IMR-90 (cell line): ENCODE data around the gene MATN3. TPM values are rescaled to one million over a fixed set of nuclear protein-coding genes. Genes with fewer than 3 reads are reported as not detected.

Experiments
- ATAC-seq: fragments of 200-7000 bp; cut with Tn5 transposase; 2 replicates; pipeline ENCODE4 v1.9.1; 2020; ENCODE audit warnings: low read depth, mild to moderate bottlenecking, moderate library complexity
- BruUV-seq: library from RNA; stranded (reverse); fragments of 400-500 nt; replicated peaks from 2 replicates; lab custom pipeline; 2021; lab: Mats Ljungman, UMichigan
- CTCF ChIA-PET: fragments of 300-600 bp; formaldehyde crosslinking; extraction: SDS; loops from one replicate; lab custom pipeline; 2021; ENCODE audit warnings: antibody characterized with exemption; lab: Yijun Ruan, JAX
- POLR2A ChIA-PET: fragments of 300-600 bp; sonication (Branson Sonifier 250); formaldehyde crosslinking; loops from one replicate; lab custom pipeline; 2022; ENCODE audit warnings: antibody characterized with exemption; ENCODE audit not compliant: unreplicated experiment; lab: Charles Lee
- DNase-seq: peaks from one replicate; pipeline ENCODE4 v3.0.0; 2013
- H2AFZ ChIP-seq: replicated peaks from 2 replicates; pipeline ENCODE3; 2013; ENCODE audit warnings: low read length, mild to moderate bottlenecking; ENCODE audit not compliant: poor library complexity
- H2AK5ac ChIP-seq: 2 replicates; pipeline ENCODE4 v1.6.1; 2013; ENCODE audit warnings: low read depth, low read length, inconsistent platforms
- H2AK9ac ChIP-seq: replicated peaks from 2 replicates; pipeline ENCODE3; 2013; ENCODE audit warnings: mild to moderate bottlenecking, low read depth, low read length, moderate library complexity; ENCODE audit not compliant: poor library complexity
- H2BK120ac ChIP-seq: 2 replicates; pipeline ENCODE4 v1.6.1; 2013; ENCODE audit warnings: low read depth, low read length, inconsistent platforms
- H2BK15ac ChIP-seq: 3 replicates; pipeline ENCODE4 v1.6.1; 2013; ENCODE audit warnings: low read depth, low read length, inconsistent platforms
- H2BK20ac ChIP-seq: 2 replicates; pipeline ENCODE4 v1.6.1; 2013; ENCODE audit warnings: low read depth, mild to moderate bottlenecking, inconsistent platforms, low read length, moderate library complexity
- H2BK5ac ChIP-seq: 2 replicates; pipeline ENCODE4 v1.6.1; 2013; ENCODE audit warnings: mild to moderate bottlenecking, low read depth, low read length, inconsistent platforms; ENCODE audit not compliant: poor library complexity, severe bottlenecking
- H3K14ac ChIP-seq: replicated peaks from 2 replicates; pipeline ENCODE4 v1.6.1; 2013; ENCODE audit warnings: low read depth, low read length, inconsistent platforms
- H3K18ac ChIP-seq: 2 replicates; pipeline ENCODE4 v1.6.1; 2013; ENCODE audit warnings: low read depth, low read length, control low read depth
- H3K23ac ChIP-seq: 2 replicates; pipeline ENCODE4 v1.6.1; 2013; ENCODE audit warnings: low read depth, low read length, inconsistent platforms
- H3K27ac ChIP-seq: 2 replicates; pipeline ENCODE4 v1.5.1; 2013; ENCODE audit warnings: mild to moderate bottlenecking, control low read depth, low read length; ENCODE audit not compliant: insufficient read depth
- H3K27me3 ChIP-seq: 2 replicates; pipeline ENCODE4 v1.6.1; 2013; ENCODE audit warnings: low read length; ENCODE audit not compliant: control insufficient read depth, insufficient read depth
- H3K36me3 ChIP-seq: 2 replicates; pipeline ENCODE4 v1.6.1; 2013; ENCODE audit warnings: low read length, mixed read lengths; ENCODE audit not compliant: control insufficient read depth, insufficient read depth
- H3K4ac ChIP-seq: 2 replicates; pipeline ENCODE4 v1.6.1; 2013; ENCODE audit warnings: low read depth, low read length, inconsistent platforms
- H3K4me1 ChIP-seq: 2 replicates; pipeline ENCODE4 v1.6.1; 2013; ENCODE audit warnings: low read length, mixed read lengths; ENCODE audit not compliant: control insufficient read depth, insufficient read depth
- H3K4me2 ChIP-seq: 2 replicates; pipeline ENCODE4 v1.6.1; 2013; ENCODE audit warnings: low read depth, mild to moderate bottlenecking, control low read depth, low read length, moderate library complexity
- H3K4me3 ChIP-seq: 2 replicates; pipeline ENCODE4 v1.5.1; 2013; ENCODE audit warnings: low read depth, mild to moderate bottlenecking, control low read depth, low read length, moderate library complexity; ENCODE audit not compliant: insufficient read depth
- H3K56ac ChIP-seq: 2 replicates; pipeline ENCODE4 v1.6.1; 2013; ENCODE audit warnings: low read length, inconsistent platforms; ENCODE audit not compliant: insufficient read depth; ENCODE audit errors: extremely low read depth
- H3K79me1 ChIP-seq, 2 experiments: 2 replicates each; pipeline ENCODE4 v1.6.1; 2013; ENCODE audit warnings: low read length in 2 of 2, inconsistent platforms in 1 of 2, low read depth in 1 of 2
- H3K9ac ChIP-seq: 2 replicates; pipeline ENCODE4 v1.6.1; 2013; ENCODE audit warnings: low read depth, low read length, control low read depth
- H3K9me1 ChIP-seq: 2 replicates; pipeline ENCODE4 v1.6.1; 2013; ENCODE audit warnings: low read length, inconsistent platforms; ENCODE audit not compliant: insufficient read depth
- H3K9me3 ChIP-seq: 2 replicates; pipeline ENCODE4 v1.6.1; 2013; ENCODE audit warnings: low read length; ENCODE audit not compliant: control insufficient read depth, insufficient read depth
- H4K20me1 ChIP-seq: 2 replicates; pipeline ENCODE4 v1.6.1; 2013; ENCODE audit warnings: low read length, inconsistent platforms; ENCODE audit not compliant: insufficient read depth
- H4K5ac ChIP-seq: 2 replicates; pipeline ENCODE4 v1.6.1; 2013; ENCODE audit warnings: mild to moderate bottlenecking, low read depth, low read length, control low read depth
- H4K8ac ChIP-seq, 2 experiments: 2 replicates each; pipeline ENCODE4 v1.6.1; 2013; ENCODE audit warnings: low read depth in 2 of 2, low read length in 2 of 2, control low read depth in 1 of 2, inconsistent platforms in 1 of 2
- H4K91ac ChIP-seq: 2 replicates; pipeline ENCODE4 v1.6.1; 2013; ENCODE audit warnings: low read depth, low read length, inconsistent platforms; ENCODE audit not compliant: insufficient read depth
- BHLHE40 ChIP-seq: fragments of 150-350 bp; IDR thresholded peaks from 2 replicates; pipeline ENCODE4 v1.6.1; 2016; ENCODE audit warnings: mild to moderate bottlenecking, low read depth, low read length
- CEBPB ChIP-seq: IDR thresholded peaks from 2 replicates; pipeline ENCODE4 v1.6.1; 2012; ENCODE audit warnings: low read depth, low read length, improper control_type of control experiment
- CHD1 ChIP-seq: IDR thresholded peaks from 2 replicates; pipeline ENCODE4 v1.6.1; 2012; ENCODE audit warnings: low read depth, low read length, improper control_type of control experiment
- FOS ChIP-seq: fragments of 150-350 bp; IDR thresholded peaks from 2 replicates; pipeline ENCODE4 v1.6.1; 2016; ENCODE audit warnings: low read depth, low read length
- MAFK ChIP-seq: IDR thresholded peaks from 2 replicates; pipeline ENCODE4 v1.6.1; 2012; ENCODE audit warnings: low read depth, low read length, improper control_type of control experiment
- MAZ ChIP-seq: IDR thresholded peaks from 2 replicates; pipeline ENCODE4 v1.6.1; 2012; ENCODE audit warnings: low read depth, mild to moderate bottlenecking, low read length, improper control_type of control experiment, moderate library complexity, borderline replicate concordance
- MXI1 ChIP-seq: IDR thresholded peaks from 2 replicates; pipeline ENCODE4 v1.6.1; 2012; ENCODE audit warnings: low read depth, mild to moderate bottlenecking, low read length, moderate library complexity, borderline replicate concordance
- NFE2L2 ChIP-seq: fragments of 150-350 bp; IDR thresholded peaks from 2 replicates; pipeline ENCODE4 v1.6.1; 2016; ENCODE audit warnings: low read depth, mild to moderate bottlenecking, low read length
- POLR2A ChIP-seq: IDR thresholded peaks from 2 replicates; pipeline ENCODE4 v1.6.1; 2012; ENCODE audit warnings: mild to moderate bottlenecking, low read depth, low read length
- RAD21 ChIP-seq: IDR thresholded peaks from 2 replicates; pipeline ENCODE4 v1.6.1; 2012; ENCODE audit warnings: low read length, improper control_type of control experiment
- RCOR1 ChIP-seq: IDR thresholded peaks from 2 replicates; pipeline ENCODE4 v1.6.1; 2012; ENCODE audit warnings: mild to moderate bottlenecking, low read length, improper control_type of control experiment; ENCODE audit not compliant: insufficient replicate concordance
- RFX5 ChIP-seq: IDR thresholded peaks from 2 replicates; pipeline ENCODE4 v1.8.0; 2012; ENCODE audit warnings: low read depth, mild to moderate bottlenecking, low read length, moderate library complexity
- SMC3 ChIP-seq: fragments of 150-350 bp; IDR thresholded peaks from 2 replicates; pipeline ENCODE4 v1.6.1; 2016; ENCODE audit warnings: low read depth, mild to moderate bottlenecking, antibody characterized with exemption, low read length, moderate library complexity
- WGBS, 2 experiments: methylation state at CpG; one replicate each; pipeline versions ENCODE4 v1.1.5 to v1.1.7; 2013; ENCODE audit warnings: missing lambda C conversion rate in 2 of 2; ENCODE audit not compliant: insufficient read length in 1 of 2; ENCODE audit errors: extremely low coverage in 2 of 2; 5-methylcytosine and 5-hydroxymethylcytosine counted together
- dilution Hi-C: fragments of 300-500 bp; cut with HindIII; formaldehyde crosslinking; loops from one replicate; pipeline ENCODE4 v1.14.3; 2018; ENCODE audit warnings: low sequenced_read_pairs; ENCODE audit not compliant: unreplicated experiment
- in situ Hi-C: fragments of 300-500 bp; cut with MboI; formaldehyde crosslinking; loops from 3 replicates; pipeline ENCODE4 v1.14.3; 2019; ENCODE audit warnings: low sequenced_read_pairs, inconsistent platforms, mixed read lengths
- intact Hi-C: fragments of 100-400 bp; cut with micrococcal nuclease; formaldehyde crosslinking; loops from 2 replicates; pipeline ENCODE4 v1.10.0; 2022
- polyA plus RNA-seq, 3 experiments: library from polyadenylated mRNA; depleted of rRNA; stranded (reverse); fragments of >200 nt; gene quantifications; 2 replicates each; pipeline ENCODE4 v1.2.3, GENCODE V29; 2012; ENCODE audit warnings: low replicate concordance in 1 of 3
- total RNA-seq: library from RNA; depleted of rRNA; stranded (reverse); fragments of >200 nt; gene quantifications from 2 replicates; pipeline ENCODE4 v1.2.3, GENCODE V29; 2012
- TF ChIP-seq, protein P1 (sequence below): fragments of 150-350 bp; IDR thresholded peaks from 2 replicates; pipeline ENCODE4 v1.6.1; 2016; ENCODE audit warnings: low read depth, mild to moderate bottlenecking, low read length, moderate library complexity, borderline replicate concordance
- TF ChIP-seq, protein P2 (sequence below): fragments of 150-350 bp; IDR thresholded peaks from 2 replicates; pipeline ENCODE4 v1.6.1; 2017; ENCODE audit warnings: mild to moderate bottlenecking, antibody characterized with exemption, low read length, low read depth
- TF ChIP-seq, protein P3 (sequence below): conservative IDR thresholded peaks from 2 replicates; pipeline ENCODE4 v1.5.1; 2012; ENCODE audit warnings: mild to moderate bottlenecking, low read depth, low read length, improper control_type of control experiment

MATN3 gene
- total and polyA plus RNA-seq, 2 of the 4 experiments (the other 2 are of a cell fraction): 0.90 to 3.0 TPM

DNA sequence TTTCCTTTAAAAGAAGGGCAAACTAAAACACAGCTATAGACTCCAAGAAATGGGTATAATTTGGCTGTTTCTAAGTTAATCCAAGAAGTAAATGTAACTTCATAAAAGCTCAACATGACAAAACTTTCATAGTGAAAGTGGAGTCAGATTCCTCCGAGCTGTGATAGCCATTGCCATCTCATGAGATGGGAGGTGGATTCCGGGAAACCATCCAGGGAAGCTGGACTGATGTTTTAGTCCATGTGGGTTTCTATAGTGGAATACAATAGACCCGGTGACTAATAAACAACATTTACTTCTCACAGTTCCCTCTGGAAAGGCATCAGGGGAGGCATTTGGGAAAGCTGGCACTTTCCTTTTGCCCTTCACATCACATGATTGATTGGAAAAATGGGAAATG is 49.0 kb upstream of the MATN3 start:
- Histone ChIP-seq H4K20me1 (peaks cover 4% of the 10 kb centered on the region), H2AK9ac (no peak overlapping the region), H2AFZ (peak overlapping the region; percentile 38), H2BK20ac (peak overlapping the region; percentile 52), H3K9ac (no peak overlapping the region), H4K8ac (peak overlapping the region; percentile 3 to 56; a peak in 2 of 4 replicates), H3K23ac (peak overlapping the region; percentile 23; the same call in 1 of the 2 replicates), H2AK5ac (peak overlapping the region; percentile 87), H3K4me2 (peak overlapping the region; percentile 16), H3K27me3 (no peaks in the 10 kb centered on the region), H4K5ac (peak overlapping the region; percentile 84), H3K9me3 (no peaks in the 10 kb centered on the region; the same call in 1 of the 2 replicates), H3K4ac (peak overlapping the region; percentile 76), H2BK5ac (peak overlapping the region; percentile 86), H3K9me1 (peaks cover 14% of the 10 kb centered on the region), H3K4me1 (peaks cover 19% of the 10 kb centered on the region), H3K79me1 (peaks cover 0 to 8% of the 10 kb centered on the region in 2 experiments; a peak in 2 of 4 replicates), H3K18ac (peak overlapping the region; percentile 89), H3K27ac (peak overlapping the region; percentile 86; the same call in 1 of the 2 replicates), H3K36me3 (no peaks in the 10 kb centered on the region), H3K4me3 (no peak overlapping the region), H3K56ac (no peak overlapping the region), H3K14ac (peak overlapping the region; percentile 77; the same call in 1 of the 2 replicates), H2BK120ac (peak overlapping the region; percentile 75), H4K91ac (peak overlapping the region; percentile 85; the same call in 1 of the 2 replicates), H2BK15ac (peak overlapping the region; percentile 27; the same call in 2 of the 3 replicates)
- intact Hi-C loops (no loop called here), in situ Hi-C loops (no loop called here), dilution Hi-C loops (no loop called here)
- ATAC-seq (no peak), DNase-seq (peak; percentile 81)
- TF ChIP-seq SMC3: no peak
- no peak for TF ChIP-seq MAZ
- TF ChIP-seq, protein P1, sequence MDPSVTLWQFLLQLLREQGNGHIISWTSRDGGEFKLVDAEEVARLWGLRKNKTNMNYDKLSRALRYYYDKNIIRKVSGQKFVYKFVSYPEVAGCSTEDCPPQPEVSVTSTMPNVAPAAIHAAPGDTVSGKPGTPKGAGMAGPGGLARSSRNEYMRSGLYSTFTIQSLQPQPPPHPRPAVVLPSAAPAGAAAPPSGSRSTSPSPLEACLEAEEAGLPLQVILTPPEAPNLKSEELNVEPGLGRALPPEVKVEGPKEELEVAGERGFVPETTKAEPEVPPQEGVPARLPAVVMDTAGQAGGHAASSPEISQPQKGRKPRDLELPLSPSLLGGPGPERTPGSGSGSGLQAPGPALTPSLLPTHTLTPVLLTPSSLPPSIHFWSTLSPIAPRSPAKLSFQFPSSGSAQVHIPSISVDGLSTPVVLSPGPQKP: no peak
- TF ChIP-seq MAFK: no peak
- no peak for TF ChIP-seq CEBPB
- no peak for TF ChIP-seq MXI1
- no peak for TF ChIP-seq RFX5
- TF ChIP-seq FOS: no peak
- no peak for TF ChIP-seq CHD1
- TF ChIP-seq NFE2L2: no peak
- TF ChIP-seq, protein P2, sequence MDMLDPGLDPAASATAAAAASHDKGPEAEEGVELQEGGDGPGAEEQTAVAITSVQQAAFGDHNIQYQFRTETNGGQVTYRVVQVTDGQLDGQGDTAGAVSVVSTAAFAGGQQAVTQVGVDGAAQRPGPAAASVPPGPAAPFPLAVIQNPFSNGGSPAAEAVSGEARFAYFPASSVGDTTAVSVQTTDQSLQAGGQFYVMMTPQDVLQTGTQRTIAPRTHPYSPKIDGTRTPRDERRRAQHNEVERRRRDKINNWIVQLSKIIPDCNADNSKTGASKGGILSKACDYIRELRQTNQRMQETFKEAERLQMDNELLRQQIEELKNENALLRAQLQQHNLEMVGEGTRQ: no peak
- no peak for TF ChIP-seq RAD21
- TF ChIP-seq RCOR1: no peak
- no peak for TF ChIP-seq POLR2A
- TF ChIP-seq BHLHE40: no peak
- TF ChIP-seq, protein P3, sequence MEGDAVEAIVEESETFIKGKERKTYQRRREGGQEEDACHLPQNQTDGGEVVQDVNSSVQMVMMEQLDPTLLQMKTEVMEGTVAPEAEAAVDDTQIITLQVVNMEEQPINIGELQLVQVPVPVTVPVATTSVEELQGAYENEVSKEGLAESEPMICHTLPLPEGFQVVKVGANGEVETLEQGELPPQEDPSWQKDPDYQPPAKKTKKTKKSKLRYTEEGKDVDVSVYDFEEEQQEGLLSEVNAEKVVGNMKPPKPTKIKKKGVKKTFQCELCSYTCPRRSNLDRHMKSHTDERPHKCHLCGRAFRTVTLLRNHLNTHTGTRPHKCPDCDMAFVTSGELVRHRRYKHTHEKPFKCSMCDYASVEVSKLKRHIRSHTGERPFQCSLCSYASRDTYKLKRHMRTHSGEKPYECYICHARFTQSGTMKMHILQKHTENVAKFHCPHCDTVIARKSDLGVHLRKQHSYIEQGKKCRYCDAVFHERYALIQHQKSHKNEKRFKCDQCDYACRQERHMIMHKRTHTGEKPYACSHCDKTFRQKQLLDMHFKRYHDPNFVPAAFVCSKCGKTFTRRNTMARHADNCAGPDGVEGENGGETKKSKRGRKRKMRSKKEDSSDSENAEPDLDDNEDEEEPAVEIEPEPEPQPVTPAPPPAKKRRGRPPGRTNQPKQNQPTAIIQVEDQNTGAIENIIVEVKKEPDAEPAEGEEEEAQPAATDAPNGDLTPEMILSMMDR: no peak
- BruUV-seq: no TSS peak
- ChIA-PET CTCF (interaction anchor here (0.9 to 1.9 kb wide), 2 partner anchors 9 to 46 kb away, joined by 3 to 9 read pairs; partner anchors contain the start of gene LAPTM4A), POLR2A (interaction anchor here (3.4 kb wide), 1 partner anchor 10 kb away, joined by 18 read pairs; the partner anchor contains the start of gene LAPTM4A)
- no CpG with 5 or more reads among the region's 3 CpGs for WGBS, 2 experiments
